Mononuclear cell (primary cell): ENCODE measurements around the gene TRPV5. TPM values are rescaled to one million over a fixed set of nuclear protein-coding genes. Genes with fewer than 3 reads are reported as not detected.

Source experiments
- H3K27me3 ChIP-seq: 2 replicates; pipeline ENCODE4 v1.6.0; 2011; ENCODE audit warnings: low read length, control low read depth; ENCODE audit not compliant: insufficient read depth
- H3K4me1 ChIP-seq: 2 replicates; pipeline ENCODE4 v1.5.1; 2011; ENCODE audit warnings: mild to moderate bottlenecking, low read length, control low read depth; ENCODE audit not compliant: insufficient read depth
- H3K4me3 ChIP-seq: 2 replicates; pipeline ENCODE4 v1.5.1; 2011; ENCODE audit warnings: mild to moderate bottlenecking, low read length, moderate library complexity
- H3K9me3 ChIP-seq: 2 replicates; pipeline ENCODE4 v1.5.1; 2011; ENCODE audit warnings: low read depth, mild to moderate bottlenecking, control low read depth, low read length
- total RNA-seq: library from RNA; depleted of rRNA; stranded (reverse); fragments of >200 nt; gene quantifications from one replicate; pipeline ENCODE4 v1.2.3, GENCODE V29; 2012

The TRPV5 gene
- total RNA-seq, 1 donor, result not detected

DNA sequence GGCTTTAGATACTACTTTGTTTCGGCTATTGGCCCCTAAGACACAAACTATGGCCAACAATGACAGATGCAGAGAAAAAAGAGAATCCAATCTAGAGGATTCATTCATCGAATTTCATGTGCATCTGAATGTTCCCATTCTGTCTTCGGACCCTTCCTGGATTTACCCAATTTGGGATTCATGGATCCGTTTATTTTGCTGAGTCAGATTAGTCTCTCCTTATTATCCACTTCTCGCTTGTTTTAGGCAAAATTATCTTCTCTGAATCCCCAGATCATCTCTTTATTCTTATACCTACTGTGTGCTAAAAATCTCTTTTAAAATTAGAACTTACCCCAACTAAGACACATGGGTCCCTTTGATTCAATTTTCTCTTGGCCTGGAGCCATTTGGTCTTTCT, 54.5 kb downstream of the TRPV5 start:
- H3K4me3 ChIP-seq, result no peak overlapping the region

DNA sequence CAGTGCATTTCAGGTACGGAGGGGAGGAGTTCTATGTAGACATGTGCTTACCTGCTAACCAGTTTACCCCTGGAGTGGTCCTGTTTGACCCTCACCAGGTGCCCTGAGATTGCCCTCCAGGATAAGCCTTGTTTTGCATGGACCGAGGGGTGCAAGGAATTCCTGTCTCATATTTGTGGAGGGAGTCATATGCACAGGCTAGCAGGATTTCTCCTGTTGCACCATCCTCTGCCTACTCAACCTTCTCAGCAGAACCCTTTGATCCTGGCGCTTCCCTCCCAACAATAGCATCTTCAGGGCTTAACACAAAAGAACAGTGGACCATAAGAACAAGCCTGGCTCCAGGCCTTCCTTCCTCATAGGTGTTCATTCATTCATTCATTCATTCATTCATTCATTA, 55.2 kb downstream of the TRPV5 start:
- no peaks in the 10 kb centered on the region for H3K4me1 ChIP-seq
- H3K9me3 ChIP-seq, result no peaks in the 10 kb centered on the region
- no peaks in the 10 kb centered on the region for H3K27me3 ChIP-seq
- H3K4me3 ChIP-seq, result no peak overlapping the region

More for the DNA sequence above, 54.5 kb downstream of the TRPV5 start:
- H3K27me3 ChIP-seq, result no peaks in the 10 kb centered on the region
- no peaks in the 10 kb centered on the region for H3K9me3 ChIP-seq
- no peaks in the 10 kb centered on the region for H3K4me1 ChIP-seq

DNA sequence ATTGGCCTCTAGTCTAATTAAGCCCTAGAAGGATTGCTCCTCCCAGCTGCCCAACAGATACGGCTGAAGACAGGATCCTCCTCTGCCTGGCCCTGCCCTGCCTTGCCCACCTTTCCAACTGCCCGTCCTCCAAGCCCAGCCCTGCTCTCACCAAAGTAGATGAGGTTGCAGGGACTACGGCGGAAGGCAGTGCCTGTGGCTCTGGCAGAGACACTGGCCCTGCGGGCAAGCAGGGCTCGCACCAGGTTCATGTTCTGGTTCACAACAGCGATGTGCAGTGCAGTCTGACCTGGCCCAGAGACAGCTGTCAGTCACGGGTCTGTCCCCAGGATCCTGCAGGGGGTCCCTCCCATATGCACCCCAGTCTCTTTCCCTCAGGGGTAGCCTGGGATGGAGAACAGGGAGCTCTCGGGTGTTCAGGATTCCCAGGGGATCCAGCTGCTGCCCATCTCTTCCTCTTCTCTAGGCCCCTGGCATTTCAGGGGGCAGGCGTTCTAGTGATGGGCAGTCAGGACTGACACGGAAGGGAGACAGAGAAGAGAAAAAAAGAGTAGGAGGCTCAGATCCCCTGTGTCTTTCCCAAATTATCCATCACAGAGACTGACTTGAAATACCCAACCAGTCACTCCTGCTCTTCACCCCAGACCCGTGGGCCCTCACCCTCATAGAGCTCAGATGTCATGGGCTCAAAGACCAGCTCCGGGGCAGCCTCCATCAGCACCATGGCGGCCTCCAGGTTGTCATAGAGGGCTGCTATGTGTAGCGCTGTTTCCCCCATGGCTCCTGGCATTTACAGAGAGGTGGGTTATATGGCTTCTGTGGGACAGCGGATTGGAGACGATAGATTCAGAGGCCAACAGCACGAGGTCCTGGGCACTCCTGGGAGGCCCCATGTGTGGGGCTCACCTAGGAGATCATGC, 56.3 kb downstream of the TRPV5 start:
- Histone ChIP-seq H3K27me3 (no peaks in the 10 kb centered on the region), H3K4me3 (no peak overlapping the region), H3K9me3 (no peaks in the 10 kb centered on the region), H3K4me1 (no peaks in the 10 kb centered on the region)

DNA sequence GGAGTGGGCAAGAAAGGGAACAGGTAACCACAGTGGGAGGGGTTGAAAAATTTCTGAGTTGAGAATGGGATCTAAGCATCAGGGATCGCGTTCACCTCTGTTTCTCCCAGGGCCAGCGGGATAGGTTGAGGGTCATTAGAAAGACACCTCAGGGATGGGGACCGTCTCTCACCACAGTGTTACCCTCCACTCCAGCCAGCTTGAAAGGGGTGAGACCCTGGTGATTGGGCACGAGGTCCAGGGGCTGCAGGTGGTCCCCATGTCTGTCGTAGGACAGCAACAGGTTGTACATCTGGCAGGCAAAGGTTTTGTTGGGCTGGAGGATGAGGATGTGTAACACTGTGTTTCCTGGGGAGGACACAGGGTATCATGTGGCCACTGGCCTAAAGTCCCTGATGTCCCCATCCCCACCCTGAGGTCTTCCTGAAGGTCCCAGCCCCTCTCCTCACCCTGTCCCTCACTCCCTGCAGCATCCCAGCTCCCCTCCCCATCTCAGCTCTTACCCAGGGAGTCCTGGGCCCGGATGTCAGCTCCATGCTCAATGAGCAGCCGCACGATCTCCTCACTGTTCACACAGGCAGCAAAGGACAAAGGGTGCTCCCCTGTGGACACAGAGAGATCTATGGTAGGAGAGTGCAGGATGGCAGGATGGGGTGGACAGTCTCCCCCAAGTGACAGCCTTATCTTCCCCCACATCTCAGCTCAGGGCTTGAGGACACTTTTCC, 57.1 kb downstream of the TRPV5 start:
- no peak overlapping the region for H3K4me3 ChIP-seq
- no peaks in the 10 kb centered on the region for H3K4me1 ChIP-seq
- H3K27me3 ChIP-seq, result no peaks in the 10 kb centered on the region
- no peaks in the 10 kb centered on the region for H3K9me3 ChIP-seq

DNA sequence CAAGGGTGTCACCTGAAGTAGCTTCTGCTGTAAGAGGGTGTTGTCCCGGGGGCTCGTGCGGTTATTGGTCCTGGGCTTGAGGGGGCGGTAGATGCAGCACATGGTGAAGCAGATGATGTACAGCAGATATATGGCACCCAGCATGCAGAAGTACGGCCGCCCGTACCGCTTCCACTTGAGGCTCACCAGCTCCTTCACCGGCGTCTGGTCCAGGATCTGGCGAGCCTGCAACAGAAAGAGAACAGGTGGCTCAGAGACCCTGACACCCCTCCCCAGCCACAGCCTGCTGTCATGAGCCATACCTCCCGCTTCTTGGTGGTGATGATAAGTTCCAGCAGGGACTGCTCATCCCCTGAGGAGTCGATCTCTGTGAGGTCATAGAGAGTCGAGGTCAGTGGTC, 58.1 kb downstream of the TRPV5 start:
- Histone ChIP-seq H3K4me3 (no peak overlapping the region), H3K9me3 (no peaks in the 10 kb centered on the region), H3K27me3 (no peaks in the 10 kb centered on the region), H3K4me1 (no peaks in the 10 kb centered on the region)

DNA sequence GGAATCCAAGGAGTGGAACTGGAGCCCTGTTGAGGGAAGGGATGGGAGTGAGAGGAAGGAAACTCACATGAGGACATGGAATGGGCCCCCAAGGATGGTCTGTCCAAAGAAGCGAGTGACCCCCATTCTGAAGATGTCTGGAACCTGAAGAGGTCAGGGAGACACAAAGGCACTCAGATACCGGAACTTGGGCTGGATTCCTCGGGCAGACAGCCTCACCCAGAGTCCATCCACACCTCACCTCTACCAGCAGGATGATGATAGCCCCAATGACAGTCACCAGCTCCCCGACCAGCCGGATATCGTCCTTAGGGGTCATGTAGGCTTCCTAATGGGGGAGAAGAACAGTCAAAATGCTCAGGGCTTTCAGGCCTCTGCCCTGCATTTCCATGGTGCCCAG, 58.7 kb downstream of the TRPV5 start:
- Histone ChIP-seq H3K9me3 (no peaks in the 10 kb centered on the region), H3K4me1 (no peaks in the 10 kb centered on the region), H3K27me3 (no peaks in the 10 kb centered on the region), H3K4me3 (no peak overlapping the region)

DNA sequence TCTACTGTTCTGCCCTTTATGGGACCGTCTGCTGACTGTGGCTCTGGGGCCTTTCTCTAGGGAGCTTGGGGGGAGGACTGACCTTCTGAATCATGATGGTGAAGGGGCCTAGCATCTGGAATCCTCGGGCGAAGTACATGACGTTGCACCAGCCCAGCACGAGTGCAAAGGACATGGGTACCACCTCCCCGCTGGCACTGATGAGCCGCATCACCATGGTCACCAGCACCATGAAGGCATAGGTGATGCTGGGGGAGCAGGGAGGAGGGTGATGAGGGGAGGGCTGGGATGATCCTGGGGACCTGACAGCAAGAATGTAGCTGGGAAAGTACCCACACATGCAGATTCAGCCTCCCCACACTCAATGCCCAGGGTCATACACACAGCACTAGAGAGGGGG, 59.1 kb downstream of the TRPV5 start:
- no peaks in the 10 kb centered on the region for H3K27me3 ChIP-seq
- H3K4me1 ChIP-seq, result no peaks in the 10 kb centered on the region

DNA sequence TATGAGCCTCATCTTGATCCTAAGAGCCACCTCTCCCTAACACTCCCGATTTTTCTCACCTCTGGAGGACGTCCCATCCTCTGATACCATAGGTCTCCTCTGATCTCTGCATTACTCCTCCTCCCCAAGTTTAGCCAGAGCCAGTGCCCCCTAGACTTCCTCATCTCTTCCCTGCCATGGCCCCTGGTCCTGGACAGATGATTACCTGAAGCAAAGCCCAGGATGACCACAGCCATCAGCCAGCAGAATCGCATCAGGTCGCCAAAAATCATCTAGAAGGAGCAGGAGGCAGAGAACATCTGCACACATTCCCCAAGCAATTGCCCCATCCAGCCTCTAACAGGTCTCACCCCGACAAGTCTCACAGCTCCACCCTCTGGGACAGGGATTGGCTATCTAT, 59.7 kb downstream of the TRPV5 start:
- H3K4me1 ChIP-seq, result no peaks in the 10 kb centered on the region
- no peaks in the 10 kb centered on the region for H3K27me3 ChIP-seq
- H3K9me3 ChIP-seq, result no peaks in the 10 kb centered on the region
- no peak overlapping the region for H3K4me3 ChIP-seq

More for the DNA sequence above, 59.1 kb downstream of the TRPV5 start:
- H3K9me3 ChIP-seq, result no peaks in the 10 kb centered on the region
- no peak overlapping the region for H3K4me3 ChIP-seq

DNA sequence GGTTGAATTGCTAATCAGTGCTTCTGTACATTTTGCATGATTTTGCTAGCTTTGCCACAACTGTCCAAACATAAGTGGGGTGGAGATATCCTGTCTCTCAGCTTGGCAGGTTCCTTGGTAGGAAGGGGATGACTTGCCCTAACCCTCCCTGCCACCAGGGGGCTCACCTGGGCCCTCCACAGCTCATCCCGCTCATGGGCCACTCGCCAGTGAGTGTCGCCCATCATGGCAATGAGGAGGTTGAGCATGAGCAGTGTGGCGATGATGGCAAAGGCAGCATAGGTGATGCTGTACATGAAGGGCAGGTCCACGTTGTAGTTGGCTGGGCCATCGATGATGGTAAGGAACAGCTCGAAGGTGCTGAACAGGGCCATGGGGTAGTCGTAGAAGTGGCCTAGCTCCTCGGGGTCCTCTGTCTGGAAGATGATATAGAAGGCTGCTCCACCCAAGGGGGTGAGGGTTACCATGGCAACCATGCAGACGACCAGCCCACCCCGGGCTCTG, 60.2 kb downstream of the TRPV5 start:
- H3K27me3 ChIP-seq, result no peaks in the 10 kb centered on the region
- no peaks in the 10 kb centered on the region for H3K4me1 ChIP-seq
- H3K4me3 ChIP-seq, result no peak overlapping the region
- H3K9me3 ChIP-seq, result no peaks in the 10 kb centered on the region

DNA sequence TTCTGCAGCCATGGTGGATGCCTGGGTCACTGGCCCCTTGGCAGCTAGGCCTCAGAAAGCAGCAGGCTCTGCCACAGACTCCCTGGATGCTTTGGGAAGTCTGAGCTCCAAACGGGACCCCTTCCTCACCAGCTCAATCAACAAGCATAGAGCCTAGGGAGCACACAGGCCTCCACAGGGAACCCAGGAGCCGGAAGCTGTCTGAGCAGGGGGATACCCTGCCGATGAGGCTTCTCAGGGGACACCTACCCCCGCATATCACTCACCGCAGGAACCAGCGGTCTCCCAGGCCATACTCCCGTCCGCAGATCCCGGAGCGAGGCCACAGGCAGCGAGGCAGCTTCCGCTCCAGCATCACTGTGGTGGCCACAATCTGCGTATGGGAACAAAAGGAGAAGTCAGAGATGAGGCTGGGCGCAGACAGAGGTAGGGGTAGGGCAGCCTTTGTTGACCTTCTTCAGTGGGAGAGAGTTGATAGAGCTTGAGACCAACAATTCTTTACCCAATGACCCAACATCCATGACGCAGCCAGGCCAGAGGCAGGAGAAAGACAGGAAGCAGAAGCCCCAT, 61.4 kb downstream of the TRPV5 start:
- Histone ChIP-seq H3K27me3 (no peaks in the 10 kb centered on the region), H3K9me3 (no peaks in the 10 kb centered on the region), H3K4me3 (no peak overlapping the region), H3K4me1 (no peaks in the 10 kb centered on the region)

DNA sequence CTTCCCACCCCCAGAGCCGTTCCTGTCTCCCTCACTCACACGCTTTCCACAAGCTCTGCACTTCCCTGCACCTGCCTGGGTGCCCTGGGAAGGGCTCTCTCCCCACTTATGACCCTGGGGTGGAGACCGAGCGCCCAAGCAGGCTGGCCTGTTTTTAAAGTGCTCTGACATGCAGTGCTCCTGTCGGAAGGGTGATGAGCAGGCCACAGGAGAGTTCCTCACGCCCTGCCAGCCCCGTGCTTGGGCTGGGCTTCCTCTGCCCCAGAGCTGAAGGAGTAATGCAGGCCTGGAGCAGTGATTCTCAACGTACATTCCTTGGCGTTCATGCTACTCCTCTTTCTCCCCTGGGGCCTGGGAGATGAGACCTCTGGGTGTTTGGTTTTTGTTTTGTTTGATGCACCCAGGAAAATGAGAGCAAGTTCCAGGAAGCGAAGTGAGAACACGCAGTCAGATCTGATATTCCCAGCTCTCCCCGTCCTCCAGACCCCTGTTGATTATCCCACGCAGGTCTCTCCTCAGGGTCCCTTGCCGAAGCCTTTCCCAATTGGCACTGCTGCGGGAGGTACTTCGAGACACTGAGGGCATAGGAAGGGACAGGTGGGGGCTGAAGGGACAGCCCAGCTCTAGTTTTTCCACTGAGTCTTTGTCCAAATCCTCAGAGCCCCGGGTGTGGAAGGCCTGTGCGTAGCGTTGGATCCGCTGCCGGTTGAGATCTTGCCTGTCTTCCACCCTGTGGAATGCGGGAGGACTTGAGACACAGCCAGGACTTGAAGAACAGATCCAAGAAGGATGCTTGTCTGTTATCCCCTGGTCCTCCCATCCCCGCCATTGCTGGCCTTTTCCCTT, 62.1 kb downstream of the TRPV5 start:
- H3K4me3 ChIP-seq, result no peak overlapping the region
- no peaks in the 10 kb centered on the region for H3K9me3 ChIP-seq
- no peaks in the 10 kb centered on the region for H3K27me3 ChIP-seq
- no peaks in the 10 kb centered on the region for H3K4me1 ChIP-seq

DNA sequence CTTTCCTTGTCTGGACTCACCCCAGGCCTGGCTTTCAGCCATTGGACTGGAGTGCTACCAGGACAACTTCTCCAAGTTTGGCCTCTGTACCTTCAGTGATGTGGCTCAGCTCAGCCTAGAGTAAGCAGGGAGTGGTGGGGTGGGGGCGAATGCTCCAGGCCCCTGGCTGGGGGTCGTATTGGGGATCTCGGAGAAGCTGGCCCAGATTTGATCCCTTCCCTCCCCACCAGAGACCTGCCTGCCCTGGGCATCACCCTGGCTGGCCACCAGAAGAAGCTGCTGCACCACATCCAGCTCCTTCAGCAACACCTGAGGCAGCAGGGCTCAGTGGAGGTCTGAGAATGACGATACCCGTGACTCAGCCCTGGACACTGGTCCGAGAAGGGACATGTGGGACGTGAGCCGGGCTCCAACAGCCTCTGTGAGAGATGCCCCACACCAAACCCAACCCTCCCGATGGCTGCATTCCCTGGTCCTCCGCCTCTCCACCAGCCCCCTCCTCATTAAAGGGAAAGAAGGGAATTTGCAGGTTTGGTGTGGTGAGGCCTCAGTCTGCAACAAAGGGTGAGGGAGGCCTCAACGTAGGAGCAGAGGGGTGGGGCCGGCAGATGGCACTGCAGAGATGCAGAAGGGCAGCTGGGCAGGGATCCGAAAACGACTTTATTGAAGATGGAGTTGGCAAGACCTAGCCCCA, 62.8 kb downstream of the TRPV5 start:
- Histone ChIP-seq H3K27me3 (no peaks in the 10 kb centered on the region), H3K4me1 (no peaks in the 10 kb centered on the region), H3K9me3 (no peaks in the 10 kb centered on the region), H3K4me3 (no peak overlapping the region)

DNA sequence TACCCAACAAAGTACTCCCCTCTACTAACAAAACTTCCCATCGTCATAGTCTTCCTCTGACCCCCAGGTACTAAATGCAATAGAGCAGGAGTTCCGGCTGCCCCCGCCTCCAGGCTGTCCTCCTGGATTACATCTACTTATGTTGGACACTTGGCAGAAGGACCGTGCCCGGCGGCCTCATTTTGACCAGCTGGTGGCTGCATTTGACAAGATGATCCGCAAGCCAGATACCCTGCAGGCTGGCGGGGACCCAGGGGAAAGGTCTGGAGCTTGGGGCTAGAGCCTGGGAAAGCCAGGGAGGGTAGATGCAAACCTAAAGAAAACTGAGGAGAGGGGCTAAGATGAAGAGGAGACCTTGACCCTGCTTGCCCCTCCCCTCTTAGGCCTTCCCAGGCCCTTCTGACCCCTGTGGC, 63.4 kb downstream of the TRPV5 start:
- peaks cover 3% of the 10 kb centered on the region for H3K4me1 ChIP-seq
- H3K4me3 ChIP-seq, result no peak overlapping the region
- H3K27me3 ChIP-seq, result no peaks in the 10 kb centered on the region
- H3K9me3 ChIP-seq, result no peaks in the 10 kb centered on the region

DNA sequence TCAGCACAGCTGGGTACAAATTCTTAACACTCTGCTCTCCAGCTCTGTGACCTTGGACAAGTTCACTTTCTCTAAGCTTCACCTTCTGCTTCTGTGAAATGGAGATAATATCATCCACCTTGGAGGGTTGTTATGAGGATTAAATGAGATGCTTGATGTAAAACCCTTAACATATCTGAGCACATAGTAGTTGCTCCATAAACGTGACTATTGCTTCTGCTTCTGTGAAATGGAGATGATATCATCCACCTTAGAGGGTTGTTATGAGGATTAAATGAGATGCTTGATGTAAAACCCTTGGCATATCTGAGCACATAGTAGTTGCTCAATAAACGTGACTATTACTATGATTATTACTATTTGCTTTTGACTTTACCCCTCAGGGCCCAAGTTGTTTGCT, 64.1 kb downstream of the TRPV5 start:
- Histone ChIP-seq H3K9me3 (no peaks in the 10 kb centered on the region), H3K27me3 (no peaks in the 10 kb centered on the region), H3K4me1 (peaks cover 3% of the 10 kb centered on the region)

More for the DNA sequence above, 64.1 kb downstream of the TRPV5 start:
- no peak overlapping the region for H3K4me3 ChIP-seq
